Spleen (tissue), 7 donors: ENCODE measurements around the gene FBXW5.

Experiments used
- CTCF ChIP-seq, 11 experiments: fragments of 200-600 bp in 7 of 11; fragments of 450-650 bp in 4 of 11; sonication (generic) in 4 of 11; IDR thresholded peaks in 8 of 11; conservative IDR thresholded peaks in 3 of 11; 1 replicate in 7 of 11; 2 replicates in 4 of 11; pipeline versions ENCODE4 v1.4.0 to v1.8.0; 2016 to 2021; ENCODE audit warnings: antibody characterized with exemption in 11 of 11, inconsistent platforms in 4 of 11, mild to moderate bottlenecking in 1 of 11
- POLR2A ChIP-seq, 3 donors: fragments of 450-650 bp; IDR thresholded peaks; one replicate each; pipeline ENCODE4 v1.5.1; 2017; ENCODE audit warnings: antibody characterized with exemption in 3 of 3, mild to moderate bottlenecking in 1 of 3
- donor health status: DM: no; HTN: no; CAD: no; lungs with moderate emphysema.
- donor health status: DM: no; HTN: no; CAD: no.
- donor health status: DM: no; HTN: no; CAD: no.

DNA sequence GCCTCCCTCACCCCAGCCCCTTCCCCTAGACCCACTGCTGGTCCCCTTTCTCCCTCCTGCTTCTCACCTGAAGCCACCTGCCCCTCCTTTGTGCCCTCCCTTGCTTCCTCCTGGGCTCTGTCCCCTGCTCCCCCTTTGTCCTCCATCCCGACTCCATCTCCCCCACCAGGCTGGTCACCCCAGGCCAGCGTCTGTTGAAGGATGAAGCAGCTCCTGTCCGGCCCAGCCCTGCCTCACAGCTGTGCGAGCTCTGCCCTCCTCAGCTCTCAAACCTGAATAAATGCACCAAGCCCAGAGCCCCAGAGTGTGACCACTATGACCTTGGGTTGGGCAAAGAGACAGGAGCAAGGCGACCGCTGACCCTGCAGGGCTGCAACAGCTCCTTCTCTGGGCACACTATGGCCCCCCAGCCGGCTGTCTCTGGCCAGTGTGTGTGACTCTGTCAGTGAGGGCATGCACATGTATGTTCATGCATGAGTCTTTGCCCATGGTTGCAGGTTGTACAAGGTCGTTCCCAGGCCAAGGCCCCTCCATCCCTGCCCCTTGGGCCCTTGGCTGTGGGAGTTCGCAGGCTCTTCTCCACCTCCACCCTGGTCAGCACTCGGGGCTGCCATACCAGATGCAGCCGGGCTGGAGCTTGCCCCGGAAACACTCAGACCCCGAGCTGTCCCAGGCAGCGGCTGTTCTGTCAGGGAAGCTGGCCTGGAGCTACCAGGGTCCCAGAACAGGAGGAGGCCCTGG is 10.8 kb upstream of the FBXW5 start:
- TF ChIP-seq CTCF (IDR thresholded peaks at IDR 0.05 in 8 of 11, conservative IDR thresholded peaks at IDR 0.05 in 3 of 11): no peak
- no peak for TF ChIP-seq POLR2A (IDR thresholded peaks at IDR 0.05)
